Measurements from ENCODE around the gene TRMT61A. TPM values are rescaled to one million over a fixed set of nuclear protein-coding genes. Genes with fewer than 3 reads are reported as not detected.

Gene TRMT61A
- total RNA-seq, 1 experiment from 2014 or later: 18.8 TPM

- no peak overlapping the region for H3K27ac ChIP-seq
- DNase-seq (ENCODE audit: low read depth in 1 of 2, low spot score in 2 of 2): no peak
- H3K36me3 ChIP-seq: peaks cover 2% of the 10 kb centered on the region; the same call in 1 of the 2 replicates
- H3K9me3 ChIP-seq (replicated peaks): no peaks in the 10 kb centered on the region
- H3K4me3 ChIP-seq: no peak overlapping the region
- H3K27me3 ChIP-seq (replicated peaks): no peaks in the 10 kb centered on the region
- H3K4me1 ChIP-seq (replicated peaks): no peaks in the 10 kb centered on the region
Measured at GRCh38 chr14:103514596-103515421, 14.2 kb upstream of the TRMT61A start.

GRCh38 chr14:103516426-103517173 is 12.4 kb upstream of the TRMT61A start:
- no peak for DNase-seq (ENCODE audit: low read depth in 1 of 2, low spot score in 2 of 2)
- H3K27me3 ChIP-seq (replicated peaks): peaks cover 2% of the 10 kb centered on the region
- H3K4me1 ChIP-seq (replicated peaks): peaks cover 13% of the 10 kb centered on the region
- H3K36me3 ChIP-seq: no peaks in the 10 kb centered on the region
- H3K4me3 ChIP-seq: no peak overlapping the region
- no peaks in the 10 kb centered on the region for H3K9me3 ChIP-seq (replicated peaks)
- no peak overlapping the region for H3K27ac ChIP-seq

- DNase-seq (ENCODE audit: low read depth in 1 of 2, low spot score in 2 of 2): no peak
- no peaks in the 10 kb centered on the region for H3K36me3 ChIP-seq
Measured at GRCh38 chr14:103517174-103517566, 11.8 kb upstream of the TRMT61A start.

GRCh38 chr14:103517721-103518421 is 11.1 kb upstream of the TRMT61A start:
- Histone ChIP-seq H3K27me3 (replicated peaks) (peaks cover 12% of the 10 kb centered on the region), H3K27ac (no peak overlapping the region), H3K9me3 (replicated peaks) (no peaks in the 10 kb centered on the region), H3K36me3 (no peaks in the 10 kb centered on the region), H3K4me3 (no peak overlapping the region), H3K4me1 (replicated peaks) (peaks cover 26% of the 10 kb centered on the region)
- no peak for DNase-seq (ENCODE audit: low read depth in 1 of 2, low spot score in 2 of 2)

More at GRCh38 chr14:103517174-103517566, 11.8 kb upstream of the TRMT61A start:
- Histone ChIP-seq H3K27me3 (replicated peaks) (peaks cover 7% of the 10 kb centered on the region), H3K4me1 (replicated peaks) (peaks cover 19% of the 10 kb centered on the region), H3K4me3 (no peak overlapping the region), H3K27ac (no peak overlapping the region), H3K9me3 (replicated peaks) (no peaks in the 10 kb centered on the region)

GRCh38 chr14:103518422-103519042 is 10.5 kb upstream of the TRMT61A start:
- no peaks in the 10 kb centered on the region for H3K9me3 ChIP-seq (replicated peaks)
- DNase-seq (ENCODE audit: low read depth in 1 of 2, low spot score in 2 of 2): peak; percentile 39 to 64
- peaks cover 30% of the 10 kb centered on the region for H3K4me1 ChIP-seq (replicated peaks)
- no peak overlapping the region for H3K27ac ChIP-seq
- H3K27me3 ChIP-seq (replicated peaks): peaks cover 19% of the 10 kb centered on the region
- no peaks in the 10 kb centered on the region for H3K36me3 ChIP-seq
- H3K4me3 ChIP-seq: no peak overlapping the region

GRCh38 chr14:103519043-103519836 is 9.8 kb upstream of the TRMT61A start:
- no peak for DNase-seq (ENCODE audit: low read depth in 1 of 2, low spot score in 2 of 2)

GRCh38 chr14:103519837-103520212 is 9.2 kb upstream of the TRMT61A start:
- H3K27ac ChIP-seq: no peak overlapping the region
- DNase-seq (ENCODE audit: low read depth in 1 of 2, low spot score in 2 of 2): no peak

More at GRCh38 chr14:103519043-103519836, 9.8 kb upstream of the TRMT61A start:
- no peaks in the 10 kb centered on the region for H3K36me3 ChIP-seq
- peaks cover 30% of the 10 kb centered on the region for H3K4me1 ChIP-seq (replicated peaks)
- H3K9me3 ChIP-seq (replicated peaks): no peaks in the 10 kb centered on the region
- H3K27me3 ChIP-seq (replicated peaks): peaks cover 20% of the 10 kb centered on the region
- no peak overlapping the region for H3K27ac ChIP-seq
- no peak overlapping the region for H3K4me3 ChIP-seq

GRCh38 chr14:103520269-103520656 is 8.7 kb upstream of the TRMT61A start:
- DNase-seq (ENCODE audit: low read depth in 1 of 2, low spot score in 2 of 2): no peak
- Histone ChIP-seq H3K27me3 (replicated peaks) (peaks cover 20% of the 10 kb centered on the region), H3K36me3 (no peaks in the 10 kb centered on the region), H3K4me3 (no peak overlapping the region), H3K9me3 (replicated peaks) (no peaks in the 10 kb centered on the region), H3K27ac (no peak overlapping the region), H3K4me1 (replicated peaks) (peaks cover 30% of the 10 kb centered on the region)

More at GRCh38 chr14:103519837-103520212, 9.2 kb upstream of the TRMT61A start:
- Histone ChIP-seq H3K4me3 (no peak overlapping the region), H3K27me3 (replicated peaks) (peaks cover 20% of the 10 kb centered on the region), H3K4me1 (replicated peaks) (peaks cover 30% of the 10 kb centered on the region), H3K36me3 (no peaks in the 10 kb centered on the region), H3K9me3 (replicated peaks) (no peaks in the 10 kb centered on the region)

GRCh38 chr14:103520657-103521437 is 8.1 kb upstream of the TRMT61A start:
- Histone ChIP-seq H3K9me3 (replicated peaks) (no peaks in the 10 kb centered on the region), H3K4me3 (peak overlapping the region; percentile 42), H3K36me3 (no peaks in the 10 kb centered on the region), H3K4me1 (replicated peaks) (peaks cover 30% of the 10 kb centered on the region), H3K27me3 (replicated peaks) (peaks cover 20% of the 10 kb centered on the region), H3K27ac (no peak overlapping the region)
- DNase-seq (ENCODE audit: low read depth in 1 of 2, low spot score in 2 of 2): peak; percentile 82

GRCh38 chr14:103521438-103521950 is 7.5 kb upstream of the TRMT61A start:
- Histone ChIP-seq H3K27me3 (replicated peaks) (peaks cover 20% of the 10 kb centered on the region), H3K27ac (no peak overlapping the region)

GRCh38 chr14:103521951-103522563 is 6.9 kb upstream of the TRMT61A start:
- DNase-seq (ENCODE audit: low read depth in 1 of 2, low spot score in 2 of 2): no peak

More at GRCh38 chr14:103521438-103521950, 7.5 kb upstream of the TRMT61A start:
- H3K4me3 ChIP-seq: peak overlapping the region; percentile 42
- peaks cover 30% of the 10 kb centered on the region for H3K4me1 ChIP-seq (replicated peaks)
- H3K9me3 ChIP-seq (replicated peaks): no peaks in the 10 kb centered on the region
- no peaks in the 10 kb centered on the region for H3K36me3 ChIP-seq
- DNase-seq (ENCODE audit: low read depth in 1 of 2, low spot score in 2 of 2): no peak

More at GRCh38 chr14:103521951-103522563, 6.9 kb upstream of the TRMT61A start:
- no peak overlapping the region for H3K27ac ChIP-seq
- H3K4me1 ChIP-seq (replicated peaks): peaks cover 30% of the 10 kb centered on the region
- H3K4me3 ChIP-seq: peak overlapping the region; percentile 42
- H3K9me3 ChIP-seq (replicated peaks): no peaks in the 10 kb centered on the region
- no peaks in the 10 kb centered on the region for H3K36me3 ChIP-seq
- H3K27me3 ChIP-seq (replicated peaks): peaks cover 20% of the 10 kb centered on the region

Measured in SJSA1 (cell line).